ENCODE data around the gene NT5E. TPM values are rescaled to one million over a fixed set of nuclear protein-coding genes. Genes with fewer than 3 reads are reported as not detected.

NT5E gene
- total RNA-seq, 2 experiments from 2014 or later, result 6.1 to 7.2 TPM

DNA sequence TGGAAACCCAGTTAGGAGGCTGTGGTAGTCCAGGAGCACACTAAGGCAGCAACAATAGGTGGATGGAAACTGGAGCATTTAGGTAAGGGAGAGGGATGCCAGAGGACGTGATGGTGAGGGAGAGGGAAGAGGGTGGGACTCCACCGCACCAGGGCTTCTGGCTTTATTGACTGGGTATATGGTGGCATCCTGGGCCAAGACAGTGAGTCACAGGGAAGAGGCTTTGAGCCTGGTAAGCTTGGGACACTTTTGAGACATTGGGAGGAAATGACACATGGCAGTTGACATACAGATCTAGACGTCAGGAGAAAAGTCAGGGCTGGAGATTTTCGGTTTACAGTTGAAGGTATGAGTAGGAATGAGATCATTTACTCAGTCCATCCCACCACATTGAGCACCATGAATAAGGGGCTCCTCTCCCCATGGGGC lies 14.9 kb downstream of the NT5E start:
- no peak overlapping the region for H3K4me3 Mint-ChIP-seq
- CTCF ChIA-PET, result interaction anchor here (3.2 kb wide), 1 partner anchor 18 kb away, joined by 16 read pairs; no protein-coding TSS in a partner anchor

GRCh38 chr6:85465762-85466161 lies 15.9 kb downstream of the NT5E start:
- POLR2A ChIA-PET, result no interaction called here
- CTCF ChIA-PET, result interaction anchor here (0.9 kb wide), 1 partner anchor 19 kb away, joined by 3 read pairs; no protein-coding TSS in a partner anchor
- no peak overlapping the region for H3K4me3 Mint-ChIP-seq

More for the DNA sequence above, 14.9 kb downstream of the NT5E start:
- Mint-ChIP-seq H3K9me3 (no peaks in the 10 kb centered on the region), H3K36me3 (ENCODE audit: low read depth) (no peaks in the 10 kb centered on the region), H3K27ac (peak overlapping the region; percentile 25), H3K27me3 (peaks cover 2% of the 10 kb centered on the region), H3K4me1 (peaks cover 64% of the 10 kb centered on the region)
- POLR2A ChIA-PET, result no interaction called here
- peak; percentile 16 for DNase-seq

DNA sequence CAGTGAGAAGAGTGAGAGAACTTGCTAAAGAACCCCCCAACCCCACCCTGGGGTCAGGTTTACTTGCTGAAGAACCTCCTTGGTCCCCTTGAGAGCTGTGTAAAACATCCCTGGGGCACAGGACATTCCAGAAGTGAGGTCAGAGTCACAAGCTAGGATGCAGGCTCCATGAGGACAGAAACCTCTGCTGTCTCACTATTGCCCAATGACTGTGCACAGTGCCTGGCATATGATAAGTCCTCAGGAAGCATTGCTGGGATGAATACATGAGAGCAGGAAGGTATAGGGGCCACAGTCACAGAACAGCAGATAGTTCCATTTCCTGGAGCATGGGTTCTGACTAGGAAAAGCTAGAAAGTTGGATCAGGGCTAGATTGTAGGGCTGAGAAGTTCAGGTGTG lies 18.4 kb downstream of the NT5E start:
- no peaks in the 10 kb centered on the region for H3K9me3 Mint-ChIP-seq
- ChIA-PET POLR2A (no interaction called here), CTCF (interaction anchor here (0.8 to 1.9 kb wide), 3 partner anchors 14 to 26 kb away, joined by 3 to 4 read pairs (median 4); no protein-coding TSS in a partner anchor)
- DNase-seq, result no peak
- H3K36me3 Mint-ChIP-seq (ENCODE audit: low read depth), result no peaks in the 10 kb centered on the region
- no peak overlapping the region for H3K27ac Mint-ChIP-seq
- peaks cover 2% of the 10 kb centered on the region for H3K27me3 Mint-ChIP-seq
- peaks cover 38% of the 10 kb centered on the region for H3K4me1 Mint-ChIP-seq
- no peak overlapping the region for H3K4me3 Mint-ChIP-seq

More at GRCh38 chr6:85465762-85466161, 15.9 kb downstream of the NT5E start:
- H3K4me1 Mint-ChIP-seq, result peaks cover 61% of the 10 kb centered on the region
- no peak for DNase-seq
- H3K9me3 Mint-ChIP-seq, result no peaks in the 10 kb centered on the region
- H3K36me3 Mint-ChIP-seq (ENCODE audit: low read depth), result no peaks in the 10 kb centered on the region
- H3K27me3 Mint-ChIP-seq, result peaks cover 2% of the 10 kb centered on the region
- H3K27ac Mint-ChIP-seq, result no peak overlapping the region

DNA sequence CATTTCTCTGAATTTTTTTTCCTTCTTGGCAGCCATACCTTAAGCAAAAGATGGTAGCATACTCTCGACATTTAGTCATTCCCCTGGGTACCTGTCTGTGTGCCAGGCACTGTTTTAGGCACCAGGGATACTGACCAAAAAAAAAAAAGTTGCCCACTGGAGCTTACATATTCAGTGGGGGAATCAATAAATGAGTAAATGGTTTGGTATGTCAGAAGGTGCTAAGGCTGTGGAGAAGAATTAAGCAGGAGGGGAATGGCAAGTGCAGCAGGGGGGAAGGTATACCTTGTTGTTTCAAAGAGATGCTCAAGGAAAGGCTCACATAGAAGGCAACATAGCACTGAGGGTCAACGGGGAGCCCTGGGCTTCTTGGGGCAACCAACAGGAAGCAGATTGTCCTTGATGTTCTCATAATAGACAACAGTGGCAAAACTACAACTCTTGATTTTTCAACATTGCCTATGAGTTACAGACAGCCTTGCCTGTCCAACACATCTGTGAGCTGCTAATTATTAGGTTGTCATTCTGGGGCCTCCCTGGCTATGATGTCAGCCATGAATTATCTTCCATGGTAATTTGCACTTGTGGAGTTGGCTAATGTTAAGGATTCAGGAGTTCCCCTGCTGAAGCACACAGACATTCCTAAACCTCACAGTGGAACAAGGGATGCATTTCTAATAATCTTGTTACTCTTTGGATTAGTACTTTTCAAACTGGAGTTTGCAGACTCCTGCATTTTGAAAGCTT lies 19.6 kb downstream of the NT5E start:
- Mint-ChIP-seq H3K27me3 (no peaks in the 10 kb centered on the region), H3K36me3 (ENCODE audit: low read depth) (no peaks in the 10 kb centered on the region), H3K4me3 (no peak overlapping the region), H3K4me1 (peaks cover 29% of the 10 kb centered on the region), H3K27ac (no peak overlapping the region), H3K9me3 (no peaks in the 10 kb centered on the region)
- POLR2A ChIA-PET, result no interaction called here
- DNase-seq, result no peak
- CTCF ChIA-PET, result interaction anchor here (0.6 to 1.9 kb wide), 3 partner anchors 17 to 25 kb away, joined by 3 to 4 read pairs (median 4); no protein-coding TSS in a partner anchor

DNA sequence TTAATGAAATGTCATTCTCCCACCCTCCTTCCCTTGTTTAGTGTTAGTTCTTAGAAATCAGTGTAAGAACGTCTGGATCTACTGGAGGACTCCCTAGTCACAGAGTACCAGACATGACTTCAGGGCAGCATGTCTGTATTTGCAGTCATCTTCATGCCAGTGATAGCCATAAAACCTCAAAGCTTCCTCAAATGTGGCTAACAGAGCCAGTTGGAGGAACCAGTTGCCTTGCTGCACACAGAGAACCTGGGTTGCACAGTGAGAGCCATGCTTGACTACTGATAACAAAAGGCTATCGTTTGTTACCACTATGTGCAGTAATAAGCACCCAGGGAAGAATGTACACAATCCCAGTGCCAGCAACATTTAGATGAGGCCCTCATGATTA lies 20.1 kb downstream of the NT5E start:
- no peaks in the 10 kb centered on the region for H3K9me3 Mint-ChIP-seq
- CTCF ChIA-PET, result interaction anchor here (1.9 kb wide), 1 partner anchor 18 kb away, joined by 4 read pairs; no protein-coding TSS in a partner anchor
- no peak for DNase-seq
- no peaks in the 10 kb centered on the region for H3K36me3 Mint-ChIP-seq (ENCODE audit: low read depth)
- POLR2A ChIA-PET, result no interaction called here
- H3K4me3 Mint-ChIP-seq, result no peak overlapping the region
- H3K4me1 Mint-ChIP-seq, result peaks cover 23% of the 10 kb centered on the region
- H3K27me3 Mint-ChIP-seq, result no peaks in the 10 kb centered on the region
- H3K27ac Mint-ChIP-seq, result no peak overlapping the region

GRCh38 chr6:85472744-85473143 lies 22.9 kb downstream of the NT5E start:
- ChIA-PET POLR2A (no interaction called here), CTCF (interaction anchor here (3.6 kb wide), 1 partner anchor 11 kb away, joined by 16 read pairs; no protein-coding TSS in a partner anchor)
- no peaks in the 10 kb centered on the region for H3K9me3 Mint-ChIP-seq
- peaks cover 2% of the 10 kb centered on the region for H3K36me3 Mint-ChIP-seq (ENCODE audit: low read depth)
- H3K27me3 Mint-ChIP-seq, result peaks cover 6% of the 10 kb centered on the region
- no peak overlapping the region for H3K4me3 Mint-ChIP-seq
- H3K27ac Mint-ChIP-seq, result no peak overlapping the region
- DNase-seq, result no peak
- H3K4me1 Mint-ChIP-seq, result peaks cover 10% of the 10 kb centered on the region

GRCh38 chr6:85473748-85474147 lies 23.9 kb downstream of the NT5E start:
- Mint-ChIP-seq H3K9me3 (no peaks in the 10 kb centered on the region), H3K27ac (no peak overlapping the region), H3K36me3 (ENCODE audit: low read depth) (peaks cover 2% of the 10 kb centered on the region), H3K4me1 (peaks cover 8% of the 10 kb centered on the region), H3K27me3 (peaks cover 6% of the 10 kb centered on the region), H3K4me3 (no peak overlapping the region)
- ChIA-PET CTCF (interaction anchor here (0.5 to 3.6 kb wide), 2 partner anchors 10 to 100 kb away, joined by 3 to 16 read pairs; no protein-coding TSS in a partner anchor), POLR2A (no interaction called here)
- no peak for DNase-seq

DNA sequence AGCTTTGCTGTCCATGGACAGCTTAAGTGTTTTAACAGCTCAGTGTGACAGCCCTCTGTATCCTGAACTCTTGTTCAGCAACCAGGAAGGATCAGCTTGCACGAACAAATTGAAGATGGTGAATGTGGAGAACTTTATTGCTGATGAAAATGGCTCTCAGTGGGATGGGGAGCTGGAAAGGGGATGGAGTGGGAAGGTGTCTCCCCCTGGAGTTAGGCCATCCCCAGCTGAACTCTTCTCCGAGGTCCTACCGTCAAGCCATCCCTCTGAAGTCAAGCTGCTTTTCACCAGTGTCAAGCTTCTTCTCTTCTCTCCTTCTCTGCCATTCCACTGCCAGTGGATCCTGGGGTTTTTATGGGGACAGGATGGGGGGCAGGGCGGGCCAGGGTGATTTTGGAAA lies 26.6 kb downstream of the NT5E start:
- POLR2A ChIA-PET, result no interaction called here
- CTCF ChIA-PET, result no interaction called here
- H3K9me3 Mint-ChIP-seq, result no peaks in the 10 kb centered on the region

GRCh38 chr6:85479208-85479607 lies 29.3 kb downstream of the NT5E start:
- ChIA-PET CTCF (interaction anchor here (2.3 to 2.8 kb wide), 2 partner anchors 29 to 124 kb away, joined by 8 read pairs; partner anchors contain the start of gene NT5E), POLR2A (interaction anchor here (1.2 kb wide), 1 partner anchor 29 kb away, joined by 3 read pairs; the partner anchor contains the start of gene NT5E)
- H3K4me3 Mint-ChIP-seq, result no peak overlapping the region
- H3K4me1 Mint-ChIP-seq, result peaks cover 10% of the 10 kb centered on the region
- H3K27ac Mint-ChIP-seq, result no peak overlapping the region
- no peak for DNase-seq
- H3K27me3 Mint-ChIP-seq, result peaks cover 6% of the 10 kb centered on the region
- H3K9me3 Mint-ChIP-seq, result no peaks in the 10 kb centered on the region
- peaks cover 2% of the 10 kb centered on the region for H3K36me3 Mint-ChIP-seq (ENCODE audit: low read depth)

More for the DNA sequence above, 26.6 kb downstream of the NT5E start:
- no peak for DNase-seq
- Mint-ChIP-seq H3K27ac (no peak overlapping the region), H3K4me1 (no peaks in the 10 kb centered on the region), H3K27me3 (peaks cover 6% of the 10 kb centered on the region), H3K4me3 (no peak overlapping the region), H3K36me3 (ENCODE audit: low read depth) (peaks cover 2% of the 10 kb centered on the region)

- Mint-ChIP-seq H3K4me3 (no peak overlapping the region), H3K36me3 (ENCODE audit: low read depth) (no peaks in the 10 kb centered on the region), H3K9me3 (no peaks in the 10 kb centered on the region), H3K27ac (peak overlapping the region; percentile 26), H3K27me3 (no peaks in the 10 kb centered on the region), H3K4me1 (peaks cover 10% of the 10 kb centered on the region)
- DNase-seq, result no peak
- CTCF ChIA-PET, result interaction anchor here (0.6 to 2.3 kb wide), 22 partner anchors 9 to 136 kb away, joined by 3 to 26 read pairs (median 4); partner anchors contain the start of gene NT5E
- POLR2A ChIA-PET, result no interaction called here
Measured at GRCh38 chr6:85482206-85482904, 32.5 kb downstream of the NT5E start.

DNA sequence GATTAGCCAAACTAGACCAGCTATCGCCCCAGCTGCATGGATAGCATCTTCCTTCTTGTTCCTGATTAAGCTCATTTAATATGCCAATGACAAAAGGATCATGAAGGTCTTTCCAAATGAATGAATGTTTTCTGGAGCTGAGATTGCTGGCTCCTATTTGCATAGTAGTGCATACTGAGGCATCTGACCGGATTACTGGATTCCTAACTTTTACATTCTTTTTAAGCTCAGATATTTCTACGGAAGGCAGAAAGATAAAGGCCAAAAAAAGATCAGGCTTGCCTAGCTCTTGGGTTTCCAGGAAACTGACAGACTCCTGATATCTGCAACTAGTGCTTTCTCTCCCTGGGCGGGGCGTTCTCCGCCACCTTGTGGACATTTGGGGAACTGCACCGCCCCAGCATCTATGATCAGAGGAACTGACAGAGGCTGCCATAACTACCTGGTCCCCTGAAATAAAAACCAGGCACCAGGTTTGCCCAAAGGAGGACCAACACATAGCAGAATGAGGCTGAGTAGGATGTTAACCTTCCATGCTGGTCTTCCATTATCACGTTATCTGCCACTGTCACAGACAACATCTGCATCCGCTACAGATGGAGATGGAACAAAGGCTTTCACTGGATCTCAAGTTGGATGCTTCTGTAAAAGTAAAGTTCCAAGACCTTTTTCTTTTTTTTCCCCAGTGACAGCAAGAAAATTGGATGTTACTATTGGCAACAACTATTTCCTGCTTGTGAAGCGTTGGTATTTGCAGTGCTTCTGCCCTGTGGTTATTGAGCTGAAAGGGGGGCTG lies 33.2 kb downstream of the NT5E start:
- H3K9me3 Mint-ChIP-seq, result no peaks in the 10 kb centered on the region
- H3K4me3 Mint-ChIP-seq, result no peak overlapping the region
- H3K4me1 Mint-ChIP-seq, result peaks cover 10% of the 10 kb centered on the region
- H3K36me3 Mint-ChIP-seq (ENCODE audit: low read depth), result no peaks in the 10 kb centered on the region
- no peaks in the 10 kb centered on the region for H3K27me3 Mint-ChIP-seq
- H3K27ac Mint-ChIP-seq, result peak overlapping the region; percentile 26
- ChIA-PET POLR2A (no interaction called here), CTCF (interaction anchor here (0.6 to 2.3 kb wide), 23 partner anchors 9 to 136 kb away, joined by 3 to 26 read pairs (median 4); partner anchors contain the start of gene NT5E)
- peak; percentile 83 for DNase-seq

GRCh38 chr6:85483846-85484245 lies 34.0 kb downstream of the NT5E start:
- no peak overlapping the region for H3K27ac Mint-ChIP-seq
- POLR2A ChIA-PET, result no interaction called here

More at GRCh38 chr6:85483846-85484245, 34.0 kb downstream of the NT5E start:
- H3K9me3 Mint-ChIP-seq, result no peaks in the 10 kb centered on the region
- H3K27me3 Mint-ChIP-seq, result no peaks in the 10 kb centered on the region
- H3K36me3 Mint-ChIP-seq (ENCODE audit: low read depth), result no peaks in the 10 kb centered on the region
- peaks cover 10% of the 10 kb centered on the region for H3K4me1 Mint-ChIP-seq
- CTCF ChIA-PET, result interaction anchor here (1.2 to 2.3 kb wide), 8 partner anchors 10 to 132 kb away, joined by 3 to 26 read pairs (median 11); no protein-coding TSS in a partner anchor
- H3K4me3 Mint-ChIP-seq, result no peak overlapping the region
- DNase-seq, result no peak

All from activated CD4-positive, alpha-beta T cell treated with anti-CD3 and anti-CD28 coated beads, Interleukin-2, amount 10 ng/mL, durations not matched to agents 7 days and 5 days (primary cell).